WI38 (cell line): ENCODE data around the gene RPN1.

ENCODE experiments used
- H3K4me3 ChIP-seq: 2 replicates; pipeline ENCODE4 v1.5.1; 2011; ENCODE audit warnings: low read depth, mild to moderate bottlenecking, control low read depth, low read length
- TF ChIP-seq, protein P1 (sequence below): IDR thresholded peaks from 2 replicates; pipeline ENCODE4 v1.5.1; 2012; ENCODE audit warnings: low read depth, mild to moderate bottlenecking, control low read depth, low read length

The RPN1 gene

DNA sequence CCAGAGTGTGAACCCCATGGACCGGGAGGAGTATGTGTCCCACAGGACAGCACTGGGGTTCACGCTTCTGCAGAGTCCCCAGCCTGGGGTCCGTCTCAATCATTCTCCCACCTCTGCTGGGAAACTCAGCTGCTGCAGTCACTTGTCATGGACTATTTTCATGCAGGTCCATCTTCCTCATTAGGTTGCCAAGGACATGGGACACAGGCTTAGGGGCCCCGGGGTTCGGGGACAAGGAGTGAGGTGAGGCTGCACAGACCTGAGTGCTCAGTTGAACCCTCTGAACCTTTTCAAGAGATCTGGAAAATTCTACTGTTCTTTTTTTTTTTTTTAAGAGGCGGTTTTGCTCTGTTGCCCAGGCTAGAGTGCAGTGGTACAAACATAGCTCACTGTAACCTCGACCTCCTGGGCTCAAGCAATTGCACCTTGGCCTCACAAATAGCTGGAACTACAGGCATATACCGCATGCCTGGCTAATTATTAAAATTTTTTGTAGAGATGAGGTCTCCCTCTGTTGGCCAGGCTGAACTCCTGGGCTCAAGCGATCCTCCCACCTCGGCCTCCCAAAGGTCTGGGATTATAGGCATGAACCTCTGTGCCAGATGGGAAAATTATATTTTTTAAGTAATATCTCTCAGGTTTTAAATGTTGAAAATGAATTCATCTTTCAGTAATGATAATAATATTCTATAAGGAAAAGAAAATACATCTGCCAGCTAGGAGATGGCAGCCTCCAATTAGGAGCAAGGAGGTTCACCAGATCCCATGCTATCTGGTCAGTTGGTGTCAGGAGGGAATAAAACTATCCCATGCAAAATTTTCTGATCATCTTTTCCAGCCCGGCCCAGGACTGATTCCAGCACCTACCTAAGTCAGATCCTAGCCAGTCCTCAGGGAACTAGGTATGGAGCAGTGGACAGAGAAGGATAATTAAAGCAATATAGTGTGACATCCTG is 45.2 kb downstream of the RPN1 start:
- H3K4me3 ChIP-seq: no peak overlapping the region
- TF ChIP-seq, protein P1, sequence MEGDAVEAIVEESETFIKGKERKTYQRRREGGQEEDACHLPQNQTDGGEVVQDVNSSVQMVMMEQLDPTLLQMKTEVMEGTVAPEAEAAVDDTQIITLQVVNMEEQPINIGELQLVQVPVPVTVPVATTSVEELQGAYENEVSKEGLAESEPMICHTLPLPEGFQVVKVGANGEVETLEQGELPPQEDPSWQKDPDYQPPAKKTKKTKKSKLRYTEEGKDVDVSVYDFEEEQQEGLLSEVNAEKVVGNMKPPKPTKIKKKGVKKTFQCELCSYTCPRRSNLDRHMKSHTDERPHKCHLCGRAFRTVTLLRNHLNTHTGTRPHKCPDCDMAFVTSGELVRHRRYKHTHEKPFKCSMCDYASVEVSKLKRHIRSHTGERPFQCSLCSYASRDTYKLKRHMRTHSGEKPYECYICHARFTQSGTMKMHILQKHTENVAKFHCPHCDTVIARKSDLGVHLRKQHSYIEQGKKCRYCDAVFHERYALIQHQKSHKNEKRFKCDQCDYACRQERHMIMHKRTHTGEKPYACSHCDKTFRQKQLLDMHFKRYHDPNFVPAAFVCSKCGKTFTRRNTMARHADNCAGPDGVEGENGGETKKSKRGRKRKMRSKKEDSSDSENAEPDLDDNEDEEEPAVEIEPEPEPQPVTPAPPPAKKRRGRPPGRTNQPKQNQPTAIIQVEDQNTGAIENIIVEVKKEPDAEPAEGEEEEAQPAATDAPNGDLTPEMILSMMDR: no peak

DNA sequence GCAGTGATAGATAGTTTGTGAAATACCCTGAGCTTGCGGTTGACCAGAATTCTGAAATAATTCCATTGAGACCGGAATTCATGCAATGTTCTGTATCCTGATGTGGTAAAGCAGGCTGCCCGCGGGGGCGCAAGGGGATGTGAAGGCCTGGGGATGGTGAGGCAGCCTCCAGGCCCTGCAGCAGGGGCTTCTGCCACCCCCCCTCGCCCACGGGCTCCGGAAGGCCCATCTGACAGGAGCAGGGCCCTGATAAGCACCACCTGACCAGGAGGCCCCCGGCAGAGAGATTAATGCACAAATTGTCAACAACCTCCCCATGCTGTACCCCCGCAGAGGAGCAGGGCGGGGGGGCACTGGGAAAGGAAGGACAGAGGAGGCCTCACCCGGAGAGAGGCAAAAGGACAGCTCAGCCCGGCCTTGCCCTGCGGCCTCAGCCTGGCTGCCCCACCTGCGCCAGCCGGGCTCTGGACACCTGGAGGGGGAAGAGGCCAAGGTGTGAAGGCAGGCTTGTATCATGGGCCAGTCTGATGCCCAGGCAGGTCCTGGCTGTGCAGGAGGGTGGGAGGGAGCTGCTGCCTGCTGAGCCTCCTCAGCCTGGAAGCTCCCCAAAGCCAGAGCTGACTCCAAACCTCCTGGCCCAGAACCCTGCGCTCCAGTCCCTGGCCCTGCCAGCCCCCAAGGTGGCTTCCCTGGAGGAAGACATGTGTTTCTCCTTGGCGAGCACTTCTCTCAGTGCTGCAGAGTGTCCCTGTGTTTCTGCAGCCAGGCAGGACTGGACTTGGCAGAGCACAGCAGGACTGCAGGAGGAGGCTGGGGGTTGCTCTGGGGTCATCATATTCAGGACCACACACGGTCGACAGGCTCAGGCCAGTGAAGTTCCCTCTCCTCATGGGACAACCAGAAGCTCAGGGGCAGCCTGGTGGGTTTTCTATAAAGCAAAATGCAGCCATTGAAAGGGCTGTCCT is 46.5 kb downstream of the RPN1 start:
- TF ChIP-seq, protein P1: no peak
- H3K4me3 ChIP-seq: no peak overlapping the region

DNA sequence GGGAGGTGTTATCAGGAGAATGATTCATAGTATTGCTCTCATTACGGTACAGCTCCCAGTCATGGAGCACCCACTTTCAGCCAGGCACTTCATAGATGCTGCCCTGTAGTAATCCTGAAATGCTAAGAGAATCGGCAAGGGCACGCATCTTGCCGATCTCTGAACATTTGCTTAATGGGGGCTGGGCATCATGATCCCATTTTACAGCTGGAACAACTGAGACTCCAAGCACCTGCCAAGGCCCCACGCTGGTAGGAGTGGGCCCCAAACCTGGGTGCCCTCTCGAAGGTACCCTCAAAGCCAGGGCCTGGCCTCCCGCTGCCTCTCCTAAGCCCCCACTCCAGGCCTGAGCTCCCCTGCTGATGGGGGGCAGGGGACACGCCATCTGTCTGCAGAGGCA is 47.3 kb downstream of the RPN1 start:
- TF ChIP-seq, protein P1: no peak
- no peak overlapping the region for H3K4me3 ChIP-seq

DNA sequence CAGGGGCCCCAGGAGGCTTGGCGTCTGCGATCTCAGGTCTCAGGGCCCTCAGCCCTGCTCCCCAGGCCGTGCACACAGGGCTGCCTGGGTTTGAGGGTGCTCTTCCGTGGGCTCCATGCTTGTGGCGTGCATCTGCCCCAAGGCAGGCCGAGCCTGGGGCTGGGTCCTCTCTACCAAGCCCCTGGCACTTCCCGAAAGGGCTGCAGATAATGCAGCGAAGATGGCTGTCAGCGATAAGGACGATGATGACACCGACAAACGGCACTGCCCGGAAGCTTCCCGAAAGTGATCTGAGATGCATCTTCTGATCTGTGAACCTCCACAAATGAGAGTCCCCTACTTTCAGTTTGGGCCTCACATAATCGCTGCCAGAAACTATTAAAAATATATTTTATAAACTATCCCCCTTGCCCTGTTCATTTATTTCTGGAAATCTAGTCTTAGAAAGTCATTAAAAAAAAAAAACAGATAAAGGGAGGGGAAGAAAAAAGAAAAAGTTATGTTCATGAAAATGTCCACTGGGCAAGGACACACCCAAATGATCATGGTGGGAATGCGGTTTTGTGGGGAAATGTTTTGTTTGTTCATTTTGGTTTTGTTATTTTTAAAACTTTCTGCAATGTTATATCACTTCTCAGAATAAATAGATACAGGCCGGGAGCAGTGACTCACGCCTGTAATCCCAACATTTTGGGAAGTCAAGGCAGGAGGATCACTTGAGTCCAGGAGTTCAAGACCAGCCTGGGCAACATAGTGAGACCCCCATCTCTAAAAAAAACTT is 51.5 kb downstream of the RPN1 start:
- H3K4me3 ChIP-seq: no peak overlapping the region
- TF ChIP-seq, protein P1: no peak

DNA sequence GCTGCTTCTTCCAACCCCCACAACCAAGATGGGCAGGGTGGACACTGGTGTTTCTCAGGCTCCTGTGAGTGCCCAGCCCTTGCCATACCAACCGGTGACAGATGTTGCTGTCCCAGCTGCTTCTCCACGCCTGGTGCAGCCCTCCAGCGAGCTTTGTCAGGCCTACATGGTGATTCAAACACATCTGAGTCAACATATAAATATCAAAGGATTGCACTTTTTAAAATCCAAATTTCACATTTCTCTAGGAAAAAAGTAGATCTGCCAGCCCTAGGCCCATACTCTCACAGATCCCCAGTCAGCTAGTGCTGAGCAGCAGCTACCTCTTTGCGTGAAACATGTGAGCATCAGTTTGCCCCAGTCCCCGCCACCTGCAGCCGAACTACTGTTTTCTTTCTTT is 52.7 kb downstream of the RPN1 start:
- TF ChIP-seq, protein P1: no peak
- H3K4me3 ChIP-seq: no peak overlapping the region

DNA sequence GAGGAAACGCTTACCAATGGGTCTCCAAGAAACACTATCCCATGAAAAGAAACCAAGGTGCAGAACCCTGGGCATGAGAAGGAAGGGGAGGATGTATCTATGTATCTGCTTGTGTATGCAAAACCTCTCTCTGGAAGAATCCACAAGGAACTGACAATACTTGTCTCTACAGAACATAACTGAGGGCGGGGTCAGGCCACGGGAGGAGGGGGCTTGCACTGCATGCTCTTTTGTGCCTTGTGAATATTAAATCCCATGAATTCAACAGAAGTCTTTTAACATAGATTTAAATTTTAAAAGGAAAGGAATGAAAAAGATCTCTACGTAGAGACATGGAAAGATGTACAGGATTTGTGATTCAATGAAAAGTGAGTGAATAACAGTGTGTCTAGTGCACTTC is 57.8 kb downstream of the RPN1 start:
- TF ChIP-seq, protein P1: no peak
- no peak overlapping the region for H3K4me3 ChIP-seq
